ENCODE results near the gene PANK1.

DNA sequence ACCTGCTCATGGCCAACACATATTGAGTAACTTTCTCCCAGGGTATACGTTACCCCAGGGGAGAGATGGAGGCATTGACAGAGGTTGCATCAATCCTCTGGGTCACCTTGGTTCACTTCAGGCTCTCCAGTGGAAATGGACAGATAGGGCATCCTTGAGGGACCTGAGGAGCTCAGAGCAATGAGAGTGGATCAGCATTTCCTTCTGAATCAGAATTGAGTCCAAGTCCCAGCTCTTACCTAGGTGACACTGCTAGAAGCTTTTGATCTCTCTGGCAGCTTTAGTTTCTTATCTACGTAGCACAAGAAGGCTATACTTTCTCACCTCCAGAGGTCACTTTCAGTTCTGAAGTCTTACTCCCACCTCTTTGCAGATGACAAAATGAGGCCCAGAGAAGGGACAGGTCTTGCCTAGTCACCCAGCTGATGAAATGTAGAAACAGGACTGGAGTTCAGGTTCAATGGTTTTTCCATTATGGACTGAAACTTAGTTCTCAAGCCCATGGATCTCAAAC lies 35.2 kb downstream of the PANK1 start:
- TF ChIP-seq, protein P1, sequence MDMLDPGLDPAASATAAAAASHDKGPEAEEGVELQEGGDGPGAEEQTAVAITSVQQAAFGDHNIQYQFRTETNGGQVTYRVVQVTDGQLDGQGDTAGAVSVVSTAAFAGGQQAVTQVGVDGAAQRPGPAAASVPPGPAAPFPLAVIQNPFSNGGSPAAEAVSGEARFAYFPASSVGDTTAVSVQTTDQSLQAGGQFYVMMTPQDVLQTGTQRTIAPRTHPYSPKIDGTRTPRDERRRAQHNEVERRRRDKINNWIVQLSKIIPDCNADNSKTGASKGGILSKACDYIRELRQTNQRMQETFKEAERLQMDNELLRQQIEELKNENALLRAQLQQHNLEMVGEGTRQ (IDR thresholded peaks at IDR 0.05; ENCODE audit: low read length), result no peak
- TF ChIP-seq CHD2 (IDR thresholded peaks at IDR 0.05; ENCODE audit: low read length) (no peak), FOSL1 (IDR thresholded peaks at IDR 0.05; ENCODE audit: insufficient read depth, low read depth, low read length) (no peak), TCF12 (IDR thresholded peaks at IDR 0.05; ENCODE audit: low read depth, low read length) (no peak), POLR2A (IDR thresholded peaks at IDR 0.05; ENCODE audit: control extremely low read depth in 1 of 2, low read depth in 2 of 2, low read length in 2 of 2) (no peak), EP300 (IDR thresholded peaks at IDR 0.05; ENCODE audit: borderline replicate concordance in 1 of 2, low read depth in 2 of 2, low read length in 2 of 2) (no peak), POLR2AphosphoS5 (IDR thresholded peaks at IDR 0.05; ENCODE audit: low read depth, low read length) (no peak), TAF1 (IDR thresholded peaks at IDR 0.05; ENCODE audit: low read depth, low read length) (no peak), EGR1 (IDR thresholded peaks at IDR 0.05; ENCODE audit: borderline replicate concordance, low read depth, low read length) (no peak), SIN3A (conservative IDR thresholded peaks at IDR 0.05 in 1 of 2, IDR thresholded peaks at IDR 0.05 in 1 of 2; ENCODE audit: low read depth in 1 of 2, low read length in 2 of 2) (no peak)
- TF ChIP-seq, protein P2, sequence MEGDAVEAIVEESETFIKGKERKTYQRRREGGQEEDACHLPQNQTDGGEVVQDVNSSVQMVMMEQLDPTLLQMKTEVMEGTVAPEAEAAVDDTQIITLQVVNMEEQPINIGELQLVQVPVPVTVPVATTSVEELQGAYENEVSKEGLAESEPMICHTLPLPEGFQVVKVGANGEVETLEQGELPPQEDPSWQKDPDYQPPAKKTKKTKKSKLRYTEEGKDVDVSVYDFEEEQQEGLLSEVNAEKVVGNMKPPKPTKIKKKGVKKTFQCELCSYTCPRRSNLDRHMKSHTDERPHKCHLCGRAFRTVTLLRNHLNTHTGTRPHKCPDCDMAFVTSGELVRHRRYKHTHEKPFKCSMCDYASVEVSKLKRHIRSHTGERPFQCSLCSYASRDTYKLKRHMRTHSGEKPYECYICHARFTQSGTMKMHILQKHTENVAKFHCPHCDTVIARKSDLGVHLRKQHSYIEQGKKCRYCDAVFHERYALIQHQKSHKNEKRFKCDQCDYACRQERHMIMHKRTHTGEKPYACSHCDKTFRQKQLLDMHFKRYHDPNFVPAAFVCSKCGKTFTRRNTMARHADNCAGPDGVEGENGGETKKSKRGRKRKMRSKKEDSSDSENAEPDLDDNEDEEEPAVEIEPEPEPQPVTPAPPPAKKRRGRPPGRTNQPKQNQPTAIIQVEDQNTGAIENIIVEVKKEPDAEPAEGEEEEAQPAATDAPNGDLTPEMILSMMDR (IDR thresholded peaks at IDR 0.05; ENCODE audit: control extremely low read depth in 1 of 3, insufficient read depth in 1 of 3, low read depth in 1 of 3, low read length in 3 of 3), result no peak

Measured in H1 (cell line).